Measurements from ENCODE around the gene STK25.

- TF ChIP-seq, protein P1, sequence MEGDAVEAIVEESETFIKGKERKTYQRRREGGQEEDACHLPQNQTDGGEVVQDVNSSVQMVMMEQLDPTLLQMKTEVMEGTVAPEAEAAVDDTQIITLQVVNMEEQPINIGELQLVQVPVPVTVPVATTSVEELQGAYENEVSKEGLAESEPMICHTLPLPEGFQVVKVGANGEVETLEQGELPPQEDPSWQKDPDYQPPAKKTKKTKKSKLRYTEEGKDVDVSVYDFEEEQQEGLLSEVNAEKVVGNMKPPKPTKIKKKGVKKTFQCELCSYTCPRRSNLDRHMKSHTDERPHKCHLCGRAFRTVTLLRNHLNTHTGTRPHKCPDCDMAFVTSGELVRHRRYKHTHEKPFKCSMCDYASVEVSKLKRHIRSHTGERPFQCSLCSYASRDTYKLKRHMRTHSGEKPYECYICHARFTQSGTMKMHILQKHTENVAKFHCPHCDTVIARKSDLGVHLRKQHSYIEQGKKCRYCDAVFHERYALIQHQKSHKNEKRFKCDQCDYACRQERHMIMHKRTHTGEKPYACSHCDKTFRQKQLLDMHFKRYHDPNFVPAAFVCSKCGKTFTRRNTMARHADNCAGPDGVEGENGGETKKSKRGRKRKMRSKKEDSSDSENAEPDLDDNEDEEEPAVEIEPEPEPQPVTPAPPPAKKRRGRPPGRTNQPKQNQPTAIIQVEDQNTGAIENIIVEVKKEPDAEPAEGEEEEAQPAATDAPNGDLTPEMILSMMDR (IDR thresholded peaks at IDR 0.05), result no peak
- TF ChIP-seq POLR2A (IDR thresholded peaks at IDR 0.05), result no peak
Measured at GRCh38 chr2:241540771-241541561, 32.6 kb upstream of the STK25 start.

Measured in stomach (tissue), 4 donors.